Right lobe of liver (tissue), 4 donors: ENCODE data around the gene PIAS1.

Source experiments
- POLR2A ChIP-seq: fragments of 450-650 bp; IDR thresholded peaks from one replicate; pipeline ENCODE4 v1.6.1; 2017; ENCODE audit warnings: antibody characterized with exemption, mild to moderate bottlenecking
- TF ChIP-seq, protein P1 (sequence below), 4 donors: fragments of 200-600 bp in 3 of 4; fragments of 450-650 bp in 1 of 4; IDR thresholded peaks; one replicate each; pipeline versions ENCODE4 v1.5.1 to v1.8.0; 2016 to 2022; ENCODE audit warnings: antibody characterized with exemption in 4 of 4, mild to moderate bottlenecking in 2 of 4
- donor health status: DM: no; HTN: no; CAD: no.
- donor health status: DM: no; HTN: no; CAD: no.
- donor health status: DM: no; HTN: yes; CAD: no.

DNA sequence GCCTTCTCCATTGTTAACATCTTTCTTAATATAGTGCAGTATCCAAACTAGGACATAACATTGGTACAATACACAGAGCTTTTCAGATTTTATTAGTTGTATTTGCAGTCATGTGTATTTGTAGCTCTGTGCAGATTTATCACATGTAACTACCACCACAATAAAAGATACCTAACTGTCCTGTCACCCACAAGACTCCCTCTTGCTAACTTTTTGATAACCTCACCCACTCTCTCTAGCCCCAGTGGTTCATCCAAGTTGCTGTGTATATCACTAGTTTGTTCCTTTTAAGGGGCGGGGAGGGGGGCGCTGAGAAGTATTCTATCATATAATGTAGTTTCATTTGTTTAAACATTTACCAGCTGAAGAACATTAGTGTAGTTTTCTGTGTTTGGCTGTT, 46.1 kb downstream of the PIAS1 start:
- TF ChIP-seq, protein P1, sequence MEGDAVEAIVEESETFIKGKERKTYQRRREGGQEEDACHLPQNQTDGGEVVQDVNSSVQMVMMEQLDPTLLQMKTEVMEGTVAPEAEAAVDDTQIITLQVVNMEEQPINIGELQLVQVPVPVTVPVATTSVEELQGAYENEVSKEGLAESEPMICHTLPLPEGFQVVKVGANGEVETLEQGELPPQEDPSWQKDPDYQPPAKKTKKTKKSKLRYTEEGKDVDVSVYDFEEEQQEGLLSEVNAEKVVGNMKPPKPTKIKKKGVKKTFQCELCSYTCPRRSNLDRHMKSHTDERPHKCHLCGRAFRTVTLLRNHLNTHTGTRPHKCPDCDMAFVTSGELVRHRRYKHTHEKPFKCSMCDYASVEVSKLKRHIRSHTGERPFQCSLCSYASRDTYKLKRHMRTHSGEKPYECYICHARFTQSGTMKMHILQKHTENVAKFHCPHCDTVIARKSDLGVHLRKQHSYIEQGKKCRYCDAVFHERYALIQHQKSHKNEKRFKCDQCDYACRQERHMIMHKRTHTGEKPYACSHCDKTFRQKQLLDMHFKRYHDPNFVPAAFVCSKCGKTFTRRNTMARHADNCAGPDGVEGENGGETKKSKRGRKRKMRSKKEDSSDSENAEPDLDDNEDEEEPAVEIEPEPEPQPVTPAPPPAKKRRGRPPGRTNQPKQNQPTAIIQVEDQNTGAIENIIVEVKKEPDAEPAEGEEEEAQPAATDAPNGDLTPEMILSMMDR (IDR thresholded peaks at IDR 0.05) = no peak
- TF ChIP-seq POLR2A = no peak
